HUES64 (cell line): ENCODE results near the gene PKN1. TPM values are rescaled to one million over a fixed set of nuclear protein-coding genes. Genes with fewer than 3 reads are reported as not detected.
A peak's percentile ranks its signal among the peaks of the same experiment; 100 is the strongest.
"Not testable (repeated sequence)": the region's sequence is repeated elsewhere in the genome, so short reads cannot be mapped to it uniquely, and the experiment has no call there.

Experiments used
- H3K27ac ChIP-seq: 2 replicates; pipeline ENCODE4 v1.7.0; 2013; ENCODE audit warnings: low read depth, low read length, inconsistent platforms
- H3K27me3 ChIP-seq: 2 replicates; pipeline ENCODE4 v1.6.1; 2013; ENCODE audit warnings: mild to moderate bottlenecking, low read length; ENCODE audit not compliant: insufficient read depth
- H3K36me3 ChIP-seq: 2 replicates; pipeline ENCODE4 v1.6.1; 2013; ENCODE audit warnings: mild to moderate bottlenecking, low read length; ENCODE audit not compliant: insufficient read depth
- H3K4me1 ChIP-seq: 2 replicates; pipeline ENCODE4 v1.6.1; 2013; ENCODE audit warnings: mild to moderate bottlenecking, low read length, moderate library complexity; ENCODE audit not compliant: insufficient read depth
- H3K4me3 ChIP-seq: 2 replicates; pipeline ENCODE4 v1.5.1; 2013; ENCODE audit warnings: mild to moderate bottlenecking, low read length, moderate library complexity
- H3K9ac ChIP-seq: 2 replicates; pipeline ENCODE4 v1.6.1; 2013; ENCODE audit warnings: mild to moderate bottlenecking, low read depth, low read length
- H3K9me3 ChIP-seq: 2 replicates; pipeline ENCODE4 v1.6.1; 2013; ENCODE audit warnings: low read depth, low read length; ENCODE audit not compliant: insufficient read depth
- WGBS: fragments of 150-250, 120-280 bp; methylation state at CpG from one replicate; pipeline ENCODE4 v1.1.7; 2013; ENCODE audit warnings: missing lambda C conversion rate; 5-methylcytosine and 5-hydroxymethylcytosine counted together
- polyA plus RNA-seq, 2 experiments: library from polyadenylated mRNA; stranded (reverse); fragments of 50-300 nt; gene quantifications; one replicate each; pipeline ENCODE4 v1.2.3, GENCODE V29; 2013

The PKN1 gene
- polyA plus RNA-seq (2013, experiment 1 of 2): 59.9 TPM
- 64.1 TPM for polyA plus RNA-seq (2013, experiment 2 of 2)

- Histone ChIP-seq H3K9ac (peak within 1 kb of the TSS; percentile 77), H3K4me3 (peak within 1 kb of the TSS; percentile 73), H3K27ac (no peak within 1 kb of the TSS), H3K36me3 (0 out of 2 replicates have a peak, but pooled peaks cover 3% of the 10 kb centered on the region), H3K4me1 (0 out of 2 replicates have a peak, but pooled peaks cover 9% of the 10 kb centered on the region), H3K27me3 (0 out of 2 replicates have a peak, but pooled peaks cover 6% of the 10 kb centered on the region), H3K9me3 (no peaks in the 10 kb centered on the region)
- 2% methylated on average over 85 of the region's 85 CpGs for WGBS
Measured at GRCh38 chr19:14432791-14433553, at the start of gene PKN1. Gene PKN1, plus strand, starts transcription at chr19:14433306. Its CDS starts 216 bp downstream, at chr19:14433522.

GRCh38 chr19:14383661-14384555 lies 49.2 kb upstream of the PKN1 start:
- no peaks in the 10 kb centered on the region for H3K27me3 ChIP-seq
- peaks cover 10% of the 10 kb centered on the region; the same call in 1 of the 2 replicates for H3K4me1 ChIP-seq
- no peaks in the 10 kb centered on the region for H3K36me3 ChIP-seq
- H3K4me3 ChIP-seq: no peak overlapping the region
- no peak overlapping the region for H3K27ac ChIP-seq
- WGBS: 68% methylated on average over 10 of the region's 10 CpGs
- no peak overlapping the region for H3K9ac ChIP-seq
- H3K9me3 ChIP-seq: no peaks in the 10 kb centered on the region

GRCh38 chr19:14385492-14385891 lies 47.6 kb upstream of the PKN1 start:
- Histone ChIP-seq H3K4me1 (0 out of 2 replicates have a peak, but pooled peaks cover 6% of the 10 kb centered on the region), H3K9me3 (no peaks in the 10 kb centered on the region), H3K4me3 (no peak overlapping the region), H3K36me3 (no peaks in the 10 kb centered on the region), H3K27me3 (no peaks in the 10 kb centered on the region), H3K27ac (no peak overlapping the region), H3K9ac (no peak overlapping the region)
- WGBS: 90% methylated on average over 11 of the region's 11 CpGs

GRCh38 chr19:14390548-14390947 lies 42.6 kb upstream of the PKN1 start:
- no peaks in the 10 kb centered on the region for H3K36me3 ChIP-seq

GRCh38 chr19:14391156-14391821 lies 41.8 kb upstream of the PKN1 start:
- H3K27me3 ChIP-seq: no peaks in the 10 kb centered on the region
- H3K36me3 ChIP-seq: no peaks in the 10 kb centered on the region
- no peak overlapping the region for H3K4me3 ChIP-seq
- H3K27ac ChIP-seq: no peak overlapping the region
- WGBS: 93% methylated on average over 7 of the region's 10 CpGs
- H3K9me3 ChIP-seq: no peaks in the 10 kb centered on the region
- no peaks in the 10 kb centered on the region for H3K4me1 ChIP-seq
- no peak overlapping the region for H3K9ac ChIP-seq

More at GRCh38 chr19:14390548-14390947, 42.6 kb upstream of the PKN1 start:
- H3K27ac ChIP-seq: no peak overlapping the region
- H3K9ac ChIP-seq: no peak overlapping the region
- 95% methylated on average over 5 of the region's 5 CpGs for WGBS
- no peaks in the 10 kb centered on the region for H3K4me1 ChIP-seq
- no peaks in the 10 kb centered on the region for H3K9me3 ChIP-seq
- H3K4me3 ChIP-seq: no peak overlapping the region
- H3K27me3 ChIP-seq: no peaks in the 10 kb centered on the region

GRCh38 chr19:14393329-14393728 lies 39.8 kb upstream of the PKN1 start:
- no peak overlapping the region for H3K4me3 ChIP-seq
- H3K36me3 ChIP-seq: no peaks in the 10 kb centered on the region
- no peaks in the 10 kb centered on the region for H3K27me3 ChIP-seq
- H3K9me3 ChIP-seq: no peaks in the 10 kb centered on the region
- whole genome bisulfite sequencing: 52% methylated on average over 5 of the region's 5 CpGs
- no peak overlapping the region for H3K27ac ChIP-seq
- no peaks in the 10 kb centered on the region for H3K4me1 ChIP-seq
- no peak overlapping the region for H3K9ac ChIP-seq

GRCh38 chr19:14394167-14394566 lies 38.9 kb upstream of the PKN1 start:
- Histone ChIP-seq H3K36me3 (no peaks in the 10 kb centered on the region), H3K9ac (no peak overlapping the region), H3K27ac (no peak overlapping the region), H3K27me3 (no peaks in the 10 kb centered on the region), H3K9me3 (no peaks in the 10 kb centered on the region), H3K4me1 (no peaks in the 10 kb centered on the region), H3K4me3 (no peak overlapping the region)
- 85% methylated on average over 9 of the region's 9 CpGs for WGBS

- H3K9me3 ChIP-seq: no peaks in the 10 kb centered on the region
- no peaks in the 10 kb centered on the region for H3K4me1 ChIP-seq
- H3K27ac ChIP-seq: no peak overlapping the region
- H3K36me3 ChIP-seq: no peaks in the 10 kb centered on the region
- 93% methylated on average over 9 of the region's 9 CpGs for WGBS
- H3K9ac ChIP-seq: no peak overlapping the region
- no peaks in the 10 kb centered on the region for H3K27me3 ChIP-seq
- H3K4me3 ChIP-seq: no peak overlapping the region
Measured at GRCh38 chr19:14395262-14395661, 37.8 kb upstream of the PKN1 start.

GRCh38 chr19:14395710-14396336 lies 37.3 kb upstream of the PKN1 start:
- Histone ChIP-seq H3K4me1 (no peaks in the 10 kb centered on the region), H3K9me3 (no peaks in the 10 kb centered on the region), H3K4me3 (no peak overlapping the region), H3K27me3 (no peaks in the 10 kb centered on the region), H3K36me3 (no peaks in the 10 kb centered on the region), H3K27ac (no peak overlapping the region), H3K9ac (no peak overlapping the region)
- WGBS: 91% methylated on average over 16 of the region's 16 CpGs

- not testable (repeated sequence) for H3K9ac ChIP-seq, H3K4me3 ChIP-seq, H3K36me3 ChIP-seq, H3K4me1 ChIP-seq, H3K9me3 ChIP-seq, H3K27ac ChIP-seq, H3K27me3 ChIP-seq
- WGBS: no CpG with 5 or more reads among the region's 3 CpGs
Measured at GRCh38 chr19:14396730-14397129, 36.4 kb upstream of the PKN1 start.
